ENCODE measurements around the gene DPP9.

- TF ChIP-seq CTCF (IDR thresholded peaks at IDR 0.05) (no peak), EZH2 (IDR thresholded peaks at IDR 0.05) (no peak), EZH2phosphoT487 (IDR thresholded peaks at IDR 0.05) (no peak)
Measured at GRCh38 chr19:4713384-4713951, 10.2 kb downstream of the DPP9 start.

Data from neural progenitor cell (in vitro differentiated cells).